Epithelial cell of proximal tubule (primary cell): Measurements from ENCODE around the gene TBXT. TPM values are rescaled to one million over a fixed set of nuclear protein-coding genes. Genes with fewer than 3 reads are reported as not detected.
"Not testable (repeated sequence)": the region's sequence is repeated elsewhere in the genome, so short reads cannot be mapped to it uniquely, and the experiment has no call there.

Experiments used
- DNase-seq: peaks from one replicate; pipeline ENCODE4 v3.0.0-alpha.2; 2011; ENCODE audit warnings: low read depth
- H3K4me3 ChIP-seq: 2 replicates; pipeline ENCODE4 v1.5.1; 2011; ENCODE audit warnings: low read depth, mild to moderate bottlenecking, low read length
- CTCF ChIP-seq: conservative IDR thresholded peaks from 2 replicates; pipeline ENCODE4 v1.5.1; 2012; ENCODE audit warnings: low read depth, mild to moderate bottlenecking, low read length
- total RNA-seq: library from RNA; depleted of rRNA; stranded (reverse); fragments of >200 nt; gene quantifications from 2 replicates; pipeline ENCODE4 v1.2.3, GENCODE V29; 2015

Gene TBXT
- total RNA-seq, 1 donor from 2014 or later = not detected

GRCh38 chr6:166192557-166192956 is 24.9 kb upstream of the TBXT start:
- no peak overlapping the region for H3K4me3 ChIP-seq
- no peak for DNase-seq

GRCh38 chr6:166192136-166192535 is 24.5 kb upstream of the TBXT start:
- TF ChIP-seq CTCF = no peak
- no peak for DNase-seq
- no peak overlapping the region for H3K4me3 ChIP-seq

More at GRCh38 chr6:166192557-166192956, 24.9 kb upstream of the TBXT start:
- no peak for TF ChIP-seq CTCF

GRCh38 chr6:166179704-166180103 is 12.1 kb upstream of the TBXT start:
- no peak for DNase-seq
- no peak overlapping the region for H3K4me3 ChIP-seq
- TF ChIP-seq CTCF = no peak

GRCh38 chr6:166176106-166176505 is 8.5 kb upstream of the TBXT start:
- no peak for DNase-seq
- TF ChIP-seq CTCF = no peak
- no peak overlapping the region for H3K4me3 ChIP-seq

GRCh38 chr6:166175093-166175492 is 7.4 kb upstream of the TBXT start:
- not testable (repeated sequence) for H3K4me3 ChIP-seq, DNase-seq

- H3K4me3 ChIP-seq = no peak overlapping the region
- no peak for TF ChIP-seq CTCF
- no peak for DNase-seq
Measured at GRCh38 chr6:166174031-166174430, 6.4 kb upstream of the TBXT start.

GRCh38 chr6:166173281-166173951 is 5.8 kb upstream of the TBXT start:
- DNase-seq = no peak
- no peak for TF ChIP-seq CTCF
- H3K4me3 ChIP-seq = no peak overlapping the region

- no peak for DNase-seq
- H3K4me3 ChIP-seq = no peak overlapping the region
- no peak for TF ChIP-seq CTCF
Measured at GRCh38 chr6:166172546-166172945, 4.9 kb upstream of the TBXT start.
